HG02943 (cell line): ENCODE measurements around the gene SLC33A1.

Experiments used
- ATAC-seq: cut with Tn5 transposase; IDR thresholded peaks from one replicate; pipeline ENCODE4 v1.9.1; 2021; ENCODE audit warnings: mild to moderate bottlenecking, low read depth, moderate library complexity; ENCODE audit not compliant: unreplicated experiment

Gene SLC33A1

DNA sequence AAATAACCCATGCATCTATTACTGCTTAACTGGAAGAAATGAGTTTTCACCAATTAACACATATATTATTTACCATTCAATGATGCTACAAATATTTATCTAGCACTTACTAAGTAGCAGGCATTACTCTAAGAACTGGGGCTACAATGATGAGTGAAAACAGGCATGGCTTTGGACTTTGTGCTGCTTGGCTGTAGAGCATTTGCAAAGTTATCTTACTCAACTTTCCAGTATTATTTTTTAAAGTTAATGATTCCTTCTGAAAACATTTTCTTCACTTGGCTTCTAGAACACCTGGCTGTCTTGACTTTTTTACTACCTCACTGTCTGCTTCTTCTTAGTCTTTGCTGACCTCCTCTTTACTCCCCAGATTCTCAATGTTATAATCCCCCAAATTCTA, 49.9 kb downstream of the SLC33A1 start:
- ATAC-seq = no peak

DNA sequence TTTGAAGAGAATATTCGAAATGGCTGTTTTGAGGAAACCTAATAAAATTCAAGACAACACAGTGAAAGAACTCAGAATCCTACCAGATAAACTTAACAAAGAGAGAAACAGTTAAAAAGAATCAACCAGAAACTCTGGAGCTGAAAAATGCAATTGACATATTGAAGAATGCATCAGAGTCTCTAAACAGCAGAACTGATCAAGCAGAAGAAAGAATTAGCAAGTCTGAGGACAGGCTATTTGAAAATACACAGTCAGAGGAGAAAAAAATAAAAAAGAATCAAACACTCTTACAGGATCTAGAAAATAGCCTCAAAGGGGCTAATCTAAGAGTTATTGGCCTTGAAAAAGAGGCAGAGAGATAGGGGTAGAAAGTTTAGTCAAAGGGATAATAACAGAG, 61.7 kb downstream of the SLC33A1 start:
- ATAC-seq = no peak

DNA sequence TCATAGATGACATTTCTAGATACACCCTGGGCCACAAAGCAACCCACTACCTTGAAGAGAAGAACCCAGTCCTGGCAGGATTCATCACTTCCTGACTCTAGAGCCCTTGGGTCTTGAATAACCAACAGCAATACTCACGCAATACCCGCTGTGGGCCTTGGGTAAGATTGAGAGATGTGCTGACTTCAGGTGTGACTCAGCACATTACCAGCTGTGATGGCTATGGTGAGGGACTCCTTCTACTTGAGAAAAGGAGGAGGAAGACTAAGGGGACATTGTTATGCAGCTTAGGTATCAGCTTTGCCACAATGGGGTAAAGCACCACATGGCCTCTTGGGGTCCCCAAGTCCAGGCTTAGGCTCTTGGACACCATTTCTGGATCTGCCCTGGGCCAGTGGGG, 63.0 kb downstream of the SLC33A1 start:
- no peak for ATAC-seq

DNA sequence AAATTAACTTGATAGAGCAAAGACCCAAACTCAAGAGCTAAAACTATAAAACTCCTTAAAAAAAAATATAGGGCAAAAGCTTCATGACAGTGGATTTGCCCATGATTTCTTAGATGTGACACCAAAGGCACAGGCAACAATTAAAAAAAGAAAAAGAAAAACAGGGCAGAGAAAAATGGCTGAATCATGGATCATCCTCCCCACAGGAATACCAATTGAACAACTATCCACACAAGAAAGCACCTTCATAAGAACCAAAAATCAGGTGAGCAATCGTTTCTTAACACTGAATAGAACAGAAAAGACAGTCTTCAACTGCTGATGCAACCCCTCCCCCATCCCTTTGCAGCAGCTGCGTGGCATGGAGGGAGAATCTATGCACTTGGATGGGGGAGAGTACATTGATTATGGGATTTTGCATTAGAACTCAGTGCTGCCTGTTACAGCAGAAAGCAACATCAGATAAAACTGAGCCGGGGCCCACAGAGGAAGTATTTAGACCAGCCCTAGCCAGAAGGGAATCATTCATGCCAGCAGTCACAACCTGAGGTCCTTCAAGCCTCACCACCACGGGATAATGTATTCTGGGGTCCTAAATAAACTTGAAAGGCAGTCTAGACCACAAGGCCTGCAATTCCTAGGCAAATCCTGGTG, 63.8 kb downstream of the SLC33A1 start:
- ATAC-seq = no peak

DNA sequence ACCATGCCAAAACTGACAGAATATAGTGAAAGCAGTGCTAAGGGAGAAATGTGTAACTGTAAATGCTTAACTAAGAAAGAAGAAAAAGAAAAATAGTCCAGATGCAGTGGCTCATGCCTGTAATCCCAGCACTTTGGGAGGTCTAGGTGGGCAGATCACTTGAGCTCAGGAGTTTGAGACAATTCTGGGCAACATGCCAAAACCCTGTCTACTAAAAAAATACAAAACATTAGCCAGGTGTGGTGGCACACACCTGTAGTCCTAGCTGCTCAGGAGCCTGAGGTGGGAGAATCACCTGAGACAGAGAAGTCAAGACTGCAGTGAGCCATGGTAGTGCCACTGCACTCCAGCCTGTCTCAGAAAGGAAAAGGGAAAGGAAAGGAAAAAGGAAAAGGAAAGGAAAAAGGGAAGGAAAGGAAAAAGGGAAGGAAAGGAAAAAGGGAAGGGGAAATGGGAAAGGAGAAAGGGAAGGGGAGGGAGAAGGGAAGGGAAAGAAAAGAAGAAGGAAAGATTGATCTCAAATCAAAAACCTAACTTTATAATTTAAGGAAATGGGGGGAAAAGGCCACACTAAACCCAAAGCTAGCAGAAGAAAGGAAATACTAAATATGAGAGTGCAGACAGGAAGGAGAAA, 68.4 kb downstream of the SLC33A1 start:
- no peak for ATAC-seq

DNA sequence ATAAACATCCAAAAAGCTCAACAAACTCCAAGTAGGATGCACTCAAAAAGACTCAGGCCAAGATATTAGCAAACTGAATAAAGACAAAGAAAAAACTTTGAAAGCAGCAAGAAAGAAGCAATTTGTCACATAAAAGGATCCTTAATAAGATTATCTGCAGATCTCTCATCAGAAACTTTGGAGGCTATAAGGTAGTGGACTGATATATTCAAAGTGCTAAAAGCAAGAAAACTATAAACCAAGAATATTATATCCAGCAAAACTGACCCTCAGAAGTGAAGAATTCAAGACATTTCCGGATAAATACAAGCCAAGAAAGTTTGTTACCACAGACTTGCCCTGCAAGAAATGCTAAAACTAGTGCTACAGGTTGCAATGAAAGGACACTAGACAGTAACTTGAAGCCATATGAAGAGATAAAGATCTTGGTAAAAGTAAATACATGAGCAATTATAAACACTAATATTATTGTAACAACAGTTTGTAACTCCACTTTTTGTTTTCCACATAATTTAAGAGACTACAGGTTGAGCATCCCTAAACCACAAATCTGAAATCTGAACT, 71.8 kb downstream of the SLC33A1 start:
- no peak for ATAC-seq

DNA sequence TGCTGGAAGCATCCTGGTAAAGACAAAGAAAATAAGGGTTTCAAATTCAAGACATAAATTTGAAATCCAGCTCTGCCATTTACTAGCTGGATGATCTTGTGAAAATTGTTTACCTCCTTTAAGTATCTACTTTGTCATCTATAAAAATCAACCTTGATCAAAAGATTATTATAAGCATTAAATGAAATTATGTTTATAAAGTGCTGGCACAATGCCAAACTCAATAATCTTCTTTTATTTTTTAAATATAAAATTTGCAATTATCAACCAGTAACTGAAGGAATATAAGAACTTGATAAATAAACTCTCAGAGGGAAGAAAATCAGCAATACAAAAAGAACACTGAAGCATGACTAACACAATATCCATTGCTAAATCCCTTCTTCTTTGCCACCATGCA, 73.9 kb downstream of the SLC33A1 start:
- ATAC-seq = no peak

DNA sequence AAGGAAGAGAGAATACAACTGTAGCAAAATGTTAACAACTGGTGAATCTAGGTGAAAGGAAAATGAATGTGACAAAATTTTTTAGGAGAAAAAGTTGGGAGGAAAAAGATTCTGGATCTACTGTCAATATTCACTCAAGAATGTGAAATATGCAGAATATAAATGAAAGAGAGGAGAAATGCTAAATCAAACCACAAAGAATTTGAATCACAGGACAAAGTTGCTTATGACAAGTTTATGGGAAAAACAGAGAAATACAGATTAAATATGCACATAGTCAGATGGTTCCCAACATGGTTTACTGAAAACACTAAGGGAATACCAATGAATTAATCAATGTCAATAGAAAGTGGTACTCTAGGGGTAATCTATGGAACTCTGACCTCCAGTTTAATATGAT, 75.8 kb downstream of the SLC33A1 start:
- ATAC-seq = no peak

DNA sequence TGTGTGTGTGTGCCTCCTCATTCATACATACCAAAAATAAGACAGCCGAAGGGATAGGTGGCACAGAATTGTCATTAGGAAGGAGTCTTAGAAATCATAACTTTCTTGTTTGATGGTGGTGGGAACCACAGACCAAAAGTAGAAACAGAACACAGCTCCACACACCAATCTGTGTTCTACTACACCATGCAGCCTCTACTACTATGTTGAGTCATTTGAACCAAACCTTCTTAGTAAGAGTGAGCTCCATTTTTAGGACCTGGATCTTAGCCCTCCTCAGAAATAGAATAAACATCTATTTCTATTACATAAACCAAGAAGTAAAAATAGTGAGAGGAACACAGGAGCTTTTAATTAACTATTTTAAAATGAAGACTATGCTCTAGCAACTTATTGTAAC, 81.4 kb downstream of the SLC33A1 start:
- ATAC-seq = no peak

DNA sequence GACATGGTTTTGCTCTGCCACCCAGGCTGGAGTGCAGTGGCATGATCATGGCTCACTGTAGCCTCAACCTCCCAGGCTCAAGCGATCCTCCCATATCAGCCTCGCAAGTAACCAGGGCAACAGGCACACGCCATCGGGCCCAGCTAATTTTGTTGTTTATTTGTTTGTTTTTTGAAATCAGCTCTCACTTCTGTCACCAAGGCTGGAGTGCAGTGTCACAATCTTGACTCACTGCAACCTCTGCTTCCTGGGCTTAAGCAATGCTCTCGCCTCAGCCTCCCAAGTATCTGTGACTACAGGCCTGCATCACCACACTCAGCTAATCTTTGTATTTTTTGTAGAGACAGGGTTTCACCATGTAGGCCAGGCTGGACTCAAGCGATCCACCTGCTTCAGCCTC, 83.1 kb downstream of the SLC33A1 start:
- ATAC-seq = no peak
